A549 (cell line): ENCODE results near the gene ZNF497.

Source experiments
- ESRRA ChIP-seq: fragments of 150-350 bp; IDR thresholded peaks from 2 replicates; pipeline ENCODE4 v1.6.1; 2014; ENCODE audit warnings: mild to moderate bottlenecking, low read length, borderline replicate concordance
- POLR2A ChIP-seq: IDR thresholded peaks from 2 replicates; pipeline ENCODE4 v1.6.1; 2012; ENCODE audit warnings: mild to moderate bottlenecking, low read length
- POLR2AphosphoS2 ChIP-seq: conservative IDR thresholded peaks from 2 replicates; pipeline ENCODE4 v1.6.1; 2012; ENCODE audit warnings: low read length, improper control_type of control experiment, inconsistent platforms
- RFX5 ChIP-seq: fragments of 450-650 bp; IDR thresholded peaks from 2 replicates; pipeline ENCODE4 v1.7.1; 2014; ENCODE audit warnings: antibody characterized with exemption, mild to moderate bottlenecking, moderate library complexity
- TF ChIP-seq, protein P1 (sequence below): fragments of >200 bp; sonication (Bioruptor Twin); formaldehyde crosslinking; IDR thresholded peaks from 3 replicates; pipeline ENCODE4 v1.5.1; 2016
- TF ChIP-seq, protein P2 (sequence below): IDR thresholded peaks from 2 replicates; pipeline ENCODE4 v1.6.1; 2012
- TF ChIP-seq, protein P3 (sequence below): fragments of >200 bp; sonication (Bioruptor Twin); formaldehyde crosslinking; IDR thresholded peaks from 2 replicates; pipeline ENCODE4 v1.6.1; 2016

DNA sequence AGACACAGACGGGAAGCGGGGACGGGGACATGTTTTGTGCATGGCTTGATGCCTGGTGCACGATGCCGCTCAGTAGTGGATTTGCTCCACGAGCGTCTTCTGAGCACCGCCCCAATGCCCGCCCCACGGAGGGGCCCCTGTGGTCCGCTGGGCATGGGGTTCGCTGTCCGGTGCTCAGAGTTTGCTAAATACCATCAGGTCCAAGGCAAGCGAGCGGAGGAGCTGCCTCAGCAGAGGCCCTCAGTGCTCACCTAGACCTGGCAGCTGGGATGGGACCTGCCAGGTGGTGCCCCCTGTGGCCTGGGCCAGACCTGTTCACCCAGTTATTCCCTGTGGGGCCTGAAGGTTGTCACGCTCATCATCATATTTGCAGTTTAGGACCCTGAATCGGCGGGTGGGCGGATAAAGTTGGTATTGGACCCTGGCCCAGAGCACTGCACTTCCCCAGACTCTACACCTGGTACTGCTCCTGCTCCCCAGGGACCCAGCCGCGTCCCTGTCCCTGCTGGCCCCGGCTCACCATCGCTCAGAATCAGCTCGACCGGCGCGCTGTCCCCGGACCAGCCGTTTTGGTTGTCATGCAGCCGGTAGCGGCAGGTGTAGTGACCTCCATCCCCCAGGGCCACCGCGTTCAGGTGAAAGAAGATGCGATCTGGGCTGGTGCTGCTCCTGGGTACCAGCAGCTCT, 11.5 kb downstream of the ZNF497 start:
- TF ChIP-seq, protein P1, sequence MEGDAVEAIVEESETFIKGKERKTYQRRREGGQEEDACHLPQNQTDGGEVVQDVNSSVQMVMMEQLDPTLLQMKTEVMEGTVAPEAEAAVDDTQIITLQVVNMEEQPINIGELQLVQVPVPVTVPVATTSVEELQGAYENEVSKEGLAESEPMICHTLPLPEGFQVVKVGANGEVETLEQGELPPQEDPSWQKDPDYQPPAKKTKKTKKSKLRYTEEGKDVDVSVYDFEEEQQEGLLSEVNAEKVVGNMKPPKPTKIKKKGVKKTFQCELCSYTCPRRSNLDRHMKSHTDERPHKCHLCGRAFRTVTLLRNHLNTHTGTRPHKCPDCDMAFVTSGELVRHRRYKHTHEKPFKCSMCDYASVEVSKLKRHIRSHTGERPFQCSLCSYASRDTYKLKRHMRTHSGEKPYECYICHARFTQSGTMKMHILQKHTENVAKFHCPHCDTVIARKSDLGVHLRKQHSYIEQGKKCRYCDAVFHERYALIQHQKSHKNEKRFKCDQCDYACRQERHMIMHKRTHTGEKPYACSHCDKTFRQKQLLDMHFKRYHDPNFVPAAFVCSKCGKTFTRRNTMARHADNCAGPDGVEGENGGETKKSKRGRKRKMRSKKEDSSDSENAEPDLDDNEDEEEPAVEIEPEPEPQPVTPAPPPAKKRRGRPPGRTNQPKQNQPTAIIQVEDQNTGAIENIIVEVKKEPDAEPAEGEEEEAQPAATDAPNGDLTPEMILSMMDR, result no peak
- TF ChIP-seq ESRRA (no peak), POLR2AphosphoS2 (no peak), RFX5 (no peak), POLR2A (no peak)
- TF ChIP-seq, protein P2, sequence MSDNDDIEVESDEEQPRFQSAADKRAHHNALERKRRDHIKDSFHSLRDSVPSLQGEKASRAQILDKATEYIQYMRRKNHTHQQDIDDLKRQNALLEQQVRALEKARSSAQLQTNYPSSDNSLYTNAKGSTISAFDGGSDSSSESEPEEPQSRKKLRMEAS, result no peak
- TF ChIP-seq, protein P3, sequence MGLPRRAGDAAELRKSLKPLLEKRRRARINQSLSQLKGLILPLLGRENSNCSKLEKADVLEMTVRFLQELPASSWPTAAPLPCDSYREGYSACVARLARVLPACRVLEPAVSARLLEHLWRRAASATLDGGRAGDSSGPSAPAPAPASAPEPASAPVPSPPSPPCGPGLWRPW, result no peak
